Heart left ventricle (tissue), 16 donors: ENCODE results near the gene RBM20. TPM values are rescaled to one million over a fixed set of nuclear protein-coding genes. Genes with fewer than 3 reads are reported as not detected.

Experiments used
- ATAC-seq, 4 donors: fragments of 200-7000 bp; cut with Tn5 transposase; one replicate each; pipeline ENCODE4 v1.9.1; 2020 to 2022; ENCODE audit warnings: moderate library complexity in 4 of 4, mild to moderate bottlenecking in 3 of 4, moderate number of reproducible peaks in 1 of 4
- DNase-seq, 5 donors: peaks; one replicate each; pipeline ENCODE4 v3.0.0-alpha.2; 2020
- H3K27ac ChIP-seq, 12 donors: fragments of 200-600 bp; sonication (generic) in 4 of 12; one replicate each; pipeline versions ENCODE4 v1.5.0 to v1.8.0; 2016 to 2022; ENCODE audit warnings: mild to moderate bottlenecking in 2 of 12
- H3K27me3 ChIP-seq, 9 donors: fragments of 200-600 bp; sonication (generic) in 2 of 9; one replicate each; pipeline versions ENCODE4 v1.5.1 to v1.8.0; 2016 to 2022; ENCODE audit warnings: mild to moderate bottlenecking in 3 of 9
- H3K36me3 ChIP-seq, 9 donors: fragments of 200-600 bp; sonication (generic) in 2 of 9; one replicate each; pipeline versions ENCODE4 v1.5.0 to v1.8.0; 2018 to 2022; ENCODE audit warnings: mild to moderate bottlenecking in 2 of 9
- H3K4me1 ChIP-seq, 12 donors: fragments of 200-600 bp; sonication (generic) in 4 of 12; one replicate each; pipeline versions ENCODE4 v1.5.0 to v1.8.0; 2016 to 2022; ENCODE audit warnings: mild to moderate bottlenecking in 3 of 12
- H3K4me3 ChIP-seq, 12 donors: fragments of 200-600 bp; sonication (generic) in 4 of 12; one replicate each; pipeline versions ENCODE4 v1.5.0 to v1.8.0; 2017 to 2022; ENCODE audit warnings: mild to moderate bottlenecking in 9 of 12, moderate library complexity in 4 of 12
- H3K9me3 ChIP-seq, 12 donors: fragments of 200-600 bp; sonication (generic) in 4 of 12; one replicate each; pipeline versions ENCODE4 v1.5.0 to v1.8.0; 2016 to 2022; ENCODE audit warnings: mild to moderate bottlenecking in 1 of 12
- POLR2A ChIP-seq, 2 donors: fragments of 450-650 bp; IDR thresholded peaks; one replicate each; pipeline ENCODE4 v1.6.1; 2017; ENCODE audit warnings: antibody characterized with exemption in 2 of 2, mild to moderate bottlenecking in 2 of 2, moderate library complexity in 2 of 2
- WGBS, 4 donors: extraction: QIAGEN DNeasy Blood & Tissue Kit in 2 of 4; methylation state at CpG; one replicate each; pipeline versions ENCODE4 v1.1.5 to v1.1.7; 2013 to 2018; 5-methylcytosine and 5-hydroxymethylcytosine counted together
- intact Hi-C, 10 donors: fragments of 100-400 bp; cut with DNase I; formaldehyde crosslinking; loops; one replicate each; pipeline versions ENCODE4 v1.11.1 to v1.14.2; 2022
- polyA plus RNA-seq, 2 donors: library from polyadenylated mRNA; stranded (reverse); fragments of 200-250 nt; gene quantifications; one replicate each; pipeline ENCODE4 v1.2.3, GENCODE V29; 2013
- total RNA-seq, 9 donors: library from RNA; depleted of rRNA in 2 of 9; stranded (reverse); fragments of >200 nt in 2 of 9; fragmentation: NEBNext Ultra II Directional in 3 of 9; extraction: Animal tissue kit (Norgen Biotek cat#: 25700) in 3 of 9; gene quantifications; one replicate each; pipeline versions ENCODE4 v1.1.0 to v1.2.4, GENCODE V29; 2016 to 2023
- TF ChIP-seq, protein P1 (sequence below), 12 donors: fragments of 200-600 bp; sonication (generic) in 4 of 12; IDR thresholded peaks; one replicate each; pipeline versions ENCODE4 v1.5.0 to v1.8.0; 2018 to 2022; ENCODE audit warnings: antibody characterized with exemption in 12 of 12, mild to moderate bottlenecking in 5 of 12
- donor health status: ischemic (EF 13 %, LVEDD 7.1; RV severe dilation, severe dysfunction).
- donor health status: healthy with polysubstance abuse.
- donor health status: DM: no; HTN: yes; CAD: no.
- donor health status: DM: no; HTN: no; CAD: no.
- donor health status: ischemic (EF 25% LVEDD 6.9; RV normal size, moderate dysfunction).
- donor health status: ischemic (EF 25% LVEDD 5.7; RV mildly dilated, moderate dysfunction).
- donor health status: healthy.
- donor health status: DM: yes; HTN: yes; CAD: no.
- donor health status: ischemic (EF 35%, LVEDD 5.7; RV mildly dilated, moderate dysfunction).
- donor health status: nonischemic (EF 11% LVEDD 7.7; RV severe dilation, severe dysfunction).
- donor health status: DM: yes; HTN: yes; CAD: no.
- donor health status: PGD.
- donor health status: ischemic (EF 29% LVEDD 5.4; RV normal size, mild dysfunction).
- donor health status: nonischemic (EF 23%, LVEDD 6.1; RV moderate dilation, normal function).

The RBM20 gene
- total and polyA plus RNA-seq, 11 donors = 29.9 to 152 (median 91.2) TPM

DNA sequence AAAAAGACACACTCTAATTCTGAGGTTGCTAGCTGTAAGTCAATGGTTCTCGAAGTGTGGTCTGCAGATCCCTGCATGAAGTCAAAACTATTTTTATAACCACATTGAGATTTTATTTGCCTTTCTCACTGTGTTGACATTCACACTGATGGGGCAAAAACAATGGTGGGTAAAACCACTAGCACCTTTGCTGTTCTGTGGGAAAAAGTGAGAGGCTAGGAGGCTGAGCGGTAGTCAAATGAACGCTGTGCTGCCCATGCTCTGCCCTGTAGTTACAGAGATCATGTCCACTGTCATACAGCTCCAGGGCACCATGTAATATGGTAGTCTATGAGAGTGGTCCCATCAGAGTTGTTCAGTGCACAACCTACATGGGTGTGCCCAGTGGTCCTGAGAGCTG, 206.0 kb downstream of the RBM20 start:
- intact Hi-C loops = no loop called here
- no peak for DNase-seq

DNA sequence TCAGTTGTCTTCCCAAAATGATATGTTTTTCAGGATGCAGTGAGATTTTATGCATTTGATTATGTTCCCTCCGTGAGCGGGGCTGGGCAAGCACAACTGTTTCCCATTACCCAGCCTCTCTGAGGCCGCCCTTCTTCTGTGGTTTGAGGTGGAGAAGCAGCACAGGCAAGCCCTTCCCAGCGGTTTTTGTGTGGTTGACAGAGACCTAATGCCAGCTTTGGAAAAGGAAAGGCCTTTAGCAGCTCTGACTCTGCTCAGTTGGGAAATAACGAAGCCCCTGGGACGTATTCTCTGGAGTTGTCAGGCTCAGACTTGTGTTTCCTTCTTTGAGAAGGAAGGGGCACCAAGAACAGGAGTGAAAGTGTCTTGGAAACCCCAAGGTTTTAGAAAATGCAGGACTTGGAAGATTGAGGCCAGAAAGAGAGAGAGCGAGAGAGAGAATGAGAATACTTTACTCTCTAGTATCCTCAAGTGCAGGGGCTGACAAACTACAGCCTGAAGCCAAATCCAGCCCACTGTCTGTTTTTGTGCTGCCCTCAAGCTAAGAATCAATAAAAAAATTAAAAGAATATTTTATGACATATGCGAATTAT, 207.0 kb downstream of the RBM20 start:
- ATAC-seq = no peak
- WGBS, 4 donors = 81 to 88% (median 84%) methylated on average over 8 of the region's 8 CpGs
- Histone ChIP-seq H3K27ac (no peak overlapping the region), H3K4me1 (peaks cover 0 to 24% (median 0%) of the 10 kb centered on the region in 12 donors), H3K4me3 (no peak overlapping the region), H3K36me3 (no peaks in the 10 kb centered on the region), H3K9me3 (no peaks in the 10 kb centered on the region), H3K27me3 (no peaks in the 10 kb centered on the region)
- DNase-seq = no peak
- intact Hi-C loops = no loop called here
- TF ChIP-seq POLR2A (IDR thresholded peaks at IDR 0.05) = no peak
- TF ChIP-seq, protein P1, sequence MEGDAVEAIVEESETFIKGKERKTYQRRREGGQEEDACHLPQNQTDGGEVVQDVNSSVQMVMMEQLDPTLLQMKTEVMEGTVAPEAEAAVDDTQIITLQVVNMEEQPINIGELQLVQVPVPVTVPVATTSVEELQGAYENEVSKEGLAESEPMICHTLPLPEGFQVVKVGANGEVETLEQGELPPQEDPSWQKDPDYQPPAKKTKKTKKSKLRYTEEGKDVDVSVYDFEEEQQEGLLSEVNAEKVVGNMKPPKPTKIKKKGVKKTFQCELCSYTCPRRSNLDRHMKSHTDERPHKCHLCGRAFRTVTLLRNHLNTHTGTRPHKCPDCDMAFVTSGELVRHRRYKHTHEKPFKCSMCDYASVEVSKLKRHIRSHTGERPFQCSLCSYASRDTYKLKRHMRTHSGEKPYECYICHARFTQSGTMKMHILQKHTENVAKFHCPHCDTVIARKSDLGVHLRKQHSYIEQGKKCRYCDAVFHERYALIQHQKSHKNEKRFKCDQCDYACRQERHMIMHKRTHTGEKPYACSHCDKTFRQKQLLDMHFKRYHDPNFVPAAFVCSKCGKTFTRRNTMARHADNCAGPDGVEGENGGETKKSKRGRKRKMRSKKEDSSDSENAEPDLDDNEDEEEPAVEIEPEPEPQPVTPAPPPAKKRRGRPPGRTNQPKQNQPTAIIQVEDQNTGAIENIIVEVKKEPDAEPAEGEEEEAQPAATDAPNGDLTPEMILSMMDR (IDR thresholded peaks at IDR 0.05) = no peak

More for the DNA sequence above, 206.0 kb downstream of the RBM20 start:
- TF ChIP-seq POLR2A (IDR thresholded peaks at IDR 0.05) = no peak
- TF ChIP-seq, protein P1 (IDR thresholded peaks at IDR 0.05) = no peak
- WGBS, 4 donors = 93 to 98% (median 95%) methylated on average over 3 of the region's 3 CpGs
- no peak for ATAC-seq
- Histone ChIP-seq H3K4me1 (peaks cover 0 to 24% (median 0%) of the 10 kb centered on the region in 12 donors), H3K9me3 (no peaks in the 10 kb centered on the region), H3K27me3 (no peaks in the 10 kb centered on the region), H3K36me3 (no peaks in the 10 kb centered on the region), H3K4me3 (no peak overlapping the region), H3K27ac (no peak overlapping the region)

DNA sequence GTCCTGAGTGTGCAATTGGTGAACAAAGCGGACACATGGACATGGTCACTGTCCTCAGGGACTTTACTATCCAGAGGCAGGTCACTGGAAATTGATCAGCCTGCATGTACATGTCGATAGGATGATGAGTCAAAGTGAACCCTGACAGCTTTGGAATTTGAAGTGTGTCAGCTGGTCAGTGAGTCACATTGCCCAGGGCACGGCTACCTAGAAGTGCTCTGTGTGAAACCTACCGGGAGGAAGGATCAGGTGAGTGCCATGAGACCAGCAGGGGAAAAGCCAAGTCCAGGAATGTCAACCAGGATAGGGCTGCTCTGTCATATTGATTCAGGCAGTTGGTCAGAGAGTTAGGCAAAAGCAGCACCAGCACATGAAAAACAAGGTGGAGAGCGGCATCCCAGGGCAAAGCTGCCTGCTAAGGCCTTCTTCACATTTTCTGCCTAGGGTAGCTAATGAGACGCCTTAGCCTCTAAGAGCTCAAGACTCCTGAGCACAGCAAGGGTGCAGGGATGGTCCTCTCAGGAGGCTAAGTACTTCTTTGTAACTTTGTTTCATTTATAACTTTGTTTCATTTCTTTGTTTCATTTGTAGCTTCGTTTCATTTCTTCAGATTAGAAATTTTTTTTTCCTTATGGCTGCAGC, 208.2 kb downstream of the RBM20 start:
- 65 to 74% (median 69%) methylated on average over 7 of the region's 7 CpGs for WGBS, 4 donors
- no peaks in the 10 kb centered on the region for H3K36me3 ChIP-seq
- TF ChIP-seq, protein P1 (IDR thresholded peaks at IDR 0.05) = no peak
- no peak for TF ChIP-seq POLR2A (IDR thresholded peaks at IDR 0.05)
- no peak overlapping the region for H3K27ac ChIP-seq
- H3K27me3 ChIP-seq = no peaks in the 10 kb centered on the region
- no peak overlapping the region for H3K4me3 ChIP-seq
- intact Hi-C loops = no loop called here
- ATAC-seq (peak in 2 of 4 donors; percentile 31 to 40), DNase-seq (peak in 1 of 5 donors; percentile 1)
- peaks cover 0 to 28% (median 2%) of the 10 kb centered on the region in 12 donors for H3K4me1 ChIP-seq
- H3K9me3 ChIP-seq = no peaks in the 10 kb centered on the region

DNA sequence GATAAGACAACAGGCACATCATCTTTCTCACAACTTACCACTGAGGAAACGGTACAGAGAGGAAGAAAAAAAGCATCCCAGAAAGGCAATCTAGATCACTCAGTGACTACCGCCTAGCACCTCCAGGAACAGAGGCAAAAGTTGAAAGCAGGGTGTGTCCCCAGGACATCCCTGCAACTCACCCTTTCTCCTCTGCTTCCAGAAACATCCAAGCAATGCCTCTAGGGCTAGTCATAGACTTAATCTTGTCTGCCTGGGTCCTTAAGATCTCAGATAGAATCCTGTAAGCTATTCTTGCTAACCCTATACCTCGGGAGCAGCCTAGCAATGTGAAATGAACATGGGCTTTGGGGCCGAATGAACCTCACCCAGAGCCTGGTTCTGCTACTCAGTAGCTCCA, 208.8 kb downstream of the RBM20 start:
- Histone ChIP-seq H3K4me1 (peaks cover 0 to 34% (median 7%) of the 10 kb centered on the region in 12 donors), H3K27ac (no peak overlapping the region), H3K27me3 (no peaks in the 10 kb centered on the region), H3K4me3 (no peak overlapping the region), H3K36me3 (no peaks in the 10 kb centered on the region), H3K9me3 (no peaks in the 10 kb centered on the region)
- TF ChIP-seq, protein P1 (IDR thresholded peaks at IDR 0.05) = no peak
- no peak for TF ChIP-seq POLR2A (IDR thresholded peaks at IDR 0.05)
- DNase-seq (no peak), ATAC-seq (no peak)
- WGBS, 4 donors = 82 to 94% (median 87%) methylated on average over 4 of the region's 4 CpGs
- intact Hi-C loops = no loop called here
